Lower lobe of right lung (tissue), 2 donors: Measurements from ENCODE around the gene EXD3. TPM values are rescaled to one million over a fixed set of nuclear protein-coding genes. Genes with fewer than 3 reads are reported as not detected.

ENCODE experiments used
- ATAC-seq, 2 donors: fragments of 200-7000 bp; cut with Tn5 transposase; one replicate each; pipeline ENCODE4 v1.9.1; 2020 to 2022; ENCODE audit warnings: mild to moderate bottlenecking in 2 of 2, moderate library complexity in 2 of 2
- DNase-seq: peaks from one replicate; pipeline ENCODE4 v3.0.0-alpha.2; 2020
- H3K27ac ChIP-seq: fragments of 200-600 bp; one replicate; pipeline ENCODE4 v1.8.0; 2022
- H3K27me3 ChIP-seq: fragments of 200-600 bp; one replicate; pipeline ENCODE4 v1.8.0; 2022; ENCODE audit warnings: low read depth
- H3K36me3 ChIP-seq: fragments of 200-600 bp; one replicate; pipeline ENCODE4 v1.8.0; 2022; ENCODE audit warnings: mild to moderate bottlenecking
- H3K4me1 ChIP-seq: fragments of 200-600 bp; one replicate; pipeline ENCODE4 v1.8.0; 2022
- H3K4me3 ChIP-seq: fragments of 200-600 bp; one replicate; pipeline ENCODE4 v1.8.0; 2022; ENCODE audit warnings: mild to moderate bottlenecking
- H3K9me3 ChIP-seq: fragments of 200-600 bp; one replicate; pipeline ENCODE4 v1.8.0; 2022
- intact Hi-C: fragments of 100-400 bp; cut with DNase I; formaldehyde crosslinking; loops from one replicate; pipeline ENCODE4 v1.11.0; 2022
- total RNA-seq: library from RNA; stranded (reverse); fragmentation: NEBNext Ultra II Directional; extraction: Animal tissue kit (Norgen Biotek cat#: 25700); gene quantifications from one replicate; pipeline ENCODE4 v1.2.1, GENCODE V29; 2021
- TF ChIP-seq, protein P1 (sequence below): fragments of 200-600 bp; IDR thresholded peaks from one replicate; pipeline ENCODE4 v1.8.0; 2022; ENCODE audit warnings: antibody characterized with exemption, mild to moderate bottlenecking
- donor health status: DM: no; HTN: yes; CAD: no; lungs with severe emphysema.

The EXD3 gene
- total RNA-seq, 1 donor from 2014 or later = 25.2 TPM

- H3K9me3 ChIP-seq = peaks cover 14% of the 10 kb centered on the region
- no peak overlapping the region for H3K4me3 ChIP-seq
- no peak for ATAC-seq
- H3K27ac ChIP-seq = peak overlapping the region; percentile 81
- peaks cover 26% of the 10 kb centered on the region for H3K4me1 ChIP-seq
- H3K27me3 ChIP-seq = no peaks in the 10 kb centered on the region
- intact Hi-C loops = no loop called here
- TF ChIP-seq, protein P1, sequence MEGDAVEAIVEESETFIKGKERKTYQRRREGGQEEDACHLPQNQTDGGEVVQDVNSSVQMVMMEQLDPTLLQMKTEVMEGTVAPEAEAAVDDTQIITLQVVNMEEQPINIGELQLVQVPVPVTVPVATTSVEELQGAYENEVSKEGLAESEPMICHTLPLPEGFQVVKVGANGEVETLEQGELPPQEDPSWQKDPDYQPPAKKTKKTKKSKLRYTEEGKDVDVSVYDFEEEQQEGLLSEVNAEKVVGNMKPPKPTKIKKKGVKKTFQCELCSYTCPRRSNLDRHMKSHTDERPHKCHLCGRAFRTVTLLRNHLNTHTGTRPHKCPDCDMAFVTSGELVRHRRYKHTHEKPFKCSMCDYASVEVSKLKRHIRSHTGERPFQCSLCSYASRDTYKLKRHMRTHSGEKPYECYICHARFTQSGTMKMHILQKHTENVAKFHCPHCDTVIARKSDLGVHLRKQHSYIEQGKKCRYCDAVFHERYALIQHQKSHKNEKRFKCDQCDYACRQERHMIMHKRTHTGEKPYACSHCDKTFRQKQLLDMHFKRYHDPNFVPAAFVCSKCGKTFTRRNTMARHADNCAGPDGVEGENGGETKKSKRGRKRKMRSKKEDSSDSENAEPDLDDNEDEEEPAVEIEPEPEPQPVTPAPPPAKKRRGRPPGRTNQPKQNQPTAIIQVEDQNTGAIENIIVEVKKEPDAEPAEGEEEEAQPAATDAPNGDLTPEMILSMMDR = no peak
- H3K36me3 ChIP-seq = peaks cover 6% of the 10 kb centered on the region
- no peak for DNase-seq
Observed at GRCh38 chr9:137352511-137353222, 70.3 kb downstream of the EXD3 start.

DNA sequence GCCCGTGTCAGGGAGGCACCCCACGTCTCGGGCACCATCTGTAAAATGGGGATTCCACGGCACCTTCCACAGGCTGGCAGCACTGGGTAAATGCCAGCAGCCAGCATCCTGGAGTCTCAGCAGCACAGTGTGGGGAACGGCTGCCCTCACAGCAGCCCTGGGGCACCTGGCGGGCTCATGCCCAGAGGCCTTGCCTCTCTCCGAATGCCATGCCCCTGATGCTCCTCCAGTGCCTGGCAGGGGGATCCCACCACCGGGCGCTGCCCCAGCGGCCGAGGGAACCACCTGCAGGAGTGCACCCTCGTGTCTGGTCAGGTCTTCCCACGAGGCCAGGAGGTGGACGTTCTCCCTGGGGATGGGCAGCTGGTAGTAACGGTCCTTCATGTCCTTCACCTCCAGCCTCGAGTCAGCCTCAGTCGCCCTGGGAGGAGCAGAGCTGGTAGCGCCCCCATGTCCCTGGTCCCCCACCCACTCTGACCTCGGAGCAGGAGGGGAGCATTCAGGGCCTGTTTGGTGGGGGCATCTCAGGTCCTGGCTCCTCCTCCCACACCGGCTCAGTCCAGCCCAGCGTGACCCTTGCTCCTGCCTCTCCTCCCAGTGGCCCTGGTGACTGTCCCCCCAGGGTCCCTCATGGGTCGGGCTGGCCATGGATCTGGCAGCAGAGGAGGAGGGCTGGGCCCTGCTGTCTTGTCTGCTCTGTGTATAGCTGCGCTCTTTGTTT, 71.0 kb downstream of the EXD3 start:
- Histone ChIP-seq H3K4me1 (peaks cover 26% of the 10 kb centered on the region), H3K27me3 (no peaks in the 10 kb centered on the region), H3K4me3 (no peak overlapping the region), H3K36me3 (peaks cover 6% of the 10 kb centered on the region), H3K27ac (no peak overlapping the region), H3K9me3 (peaks cover 9% of the 10 kb centered on the region)
- ATAC-seq (no peak), DNase-seq (no peak)
- intact Hi-C loops = no loop called here
- TF ChIP-seq, protein P1 = no peak

DNA sequence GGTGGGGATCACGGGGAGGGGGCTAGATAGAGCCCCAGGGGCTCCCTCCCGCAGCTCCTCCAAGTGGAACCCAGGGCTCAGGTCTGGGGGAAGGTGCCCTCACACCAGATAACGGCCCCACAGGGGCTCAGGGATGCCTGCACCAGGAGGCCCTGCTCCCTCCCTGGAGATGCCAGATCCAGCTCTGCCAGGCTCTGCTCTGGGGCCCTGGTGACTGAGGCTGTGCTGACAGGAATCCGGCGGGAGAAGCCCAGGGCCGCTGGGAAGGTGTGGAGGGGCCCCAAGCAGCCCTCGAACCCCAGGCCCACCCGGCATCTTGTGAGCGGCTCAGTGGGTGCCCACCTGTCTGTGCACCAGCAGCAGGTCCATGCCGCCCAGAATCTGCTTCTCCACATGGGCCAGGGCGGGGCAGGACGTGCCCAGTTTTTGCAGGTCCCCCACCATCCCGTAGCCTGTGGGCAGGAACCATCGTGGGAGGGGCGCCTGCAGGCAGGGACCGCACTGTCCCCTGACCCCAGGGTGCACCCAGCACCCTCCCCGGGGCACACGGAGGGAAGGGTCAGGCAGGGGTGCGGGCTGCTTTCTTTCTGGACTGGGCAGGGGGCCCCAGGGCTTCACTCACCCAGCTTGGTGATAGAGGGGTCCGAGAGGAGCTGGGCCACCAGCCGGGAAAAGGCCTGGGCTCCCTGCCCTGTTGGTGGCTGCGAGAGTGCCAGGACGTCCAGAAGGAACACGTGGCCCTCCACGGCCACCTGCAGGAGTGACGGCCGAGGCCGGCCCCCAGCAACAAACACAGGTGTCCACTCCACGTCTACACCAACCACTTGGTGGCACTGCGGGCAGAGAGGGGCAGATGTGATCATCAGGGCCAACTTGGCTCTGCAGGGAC, 72.0 kb downstream of the EXD3 start:
- Histone ChIP-seq H3K36me3 (peaks cover 6% of the 10 kb centered on the region), H3K4me3 (no peak overlapping the region), H3K4me1 (peaks cover 26% of the 10 kb centered on the region), H3K27ac (no peak overlapping the region), H3K27me3 (no peaks in the 10 kb centered on the region), H3K9me3 (peaks cover 10% of the 10 kb centered on the region)
- DNase-seq (no peak), ATAC-seq (no peak)
- intact Hi-C loops = no loop called here
- TF ChIP-seq, protein P1 = no peak

- TF ChIP-seq, protein P1 = no peak
- Histone ChIP-seq H3K27me3 (no peaks in the 10 kb centered on the region), H3K4me1 (peaks cover 21% of the 10 kb centered on the region), H3K4me3 (no peak overlapping the region), H3K36me3 (peaks cover 6% of the 10 kb centered on the region), H3K27ac (no peak overlapping the region), H3K9me3 (peaks cover 10% of the 10 kb centered on the region)
- ATAC-seq (no peak), DNase-seq (no peak)
- intact Hi-C loops = no loop called here
Observed at GRCh38 chr9:137349471-137350033, 73.4 kb downstream of the EXD3 start.
